HEK293 (cell line): ENCODE measurements around the gene HHAT.
"Not testable (repeated sequence)": the region's sequence is repeated elsewhere in the genome, so short reads cannot be mapped to it uniquely, and the experiment has no call there.

Experiments
- CTCF ChIA-PET: fragments of 350-600 bp; formaldehyde crosslinking; extraction: SDS; loops from one replicate; lab custom pipeline; 2021; ENCODE audit warnings: antibody characterized with exemption; lab: Yijun Ruan, JAX
- POLR2A ChIA-PET: fragments of 300-600 bp; formaldehyde crosslinking; extraction: SDS; loops from one replicate; lab custom pipeline; 2020; ENCODE audit warnings: antibody characterized with exemption, inconsistent platforms; lab: Yijun Ruan, JAX
- H3K27ac ChIP-seq: fragments of 200-500 bp; sonication (Bioruptor generic); 2 replicates; pipeline ENCODE4 v1.5.1; 2014; ENCODE audit warnings: low read depth, low read length, control low read depth, inconsistent platforms; ENCODE audit errors: extremely low read depth
- H3K36me3 ChIP-seq, 2 experiments: fragments of 200-500 bp in 1 of 2; sonication (Bioruptor generic) in 1 of 2; 1 replicate in 1 of 2; 2 replicates in 1 of 2; pipeline ENCODE4 v1.5.1; 2014 to 2017; ENCODE audit warnings: inconsistent platforms in 2 of 2, low read length in 2 of 2; ENCODE audit not compliant: control insufficient read depth in 2 of 2, insufficient read depth in 1 of 2
- H3K4me1 ChIP-seq: fragments of 200-500 bp; sonication (Bioruptor generic); 2 replicates; pipeline ENCODE4 v1.5.1; 2014; ENCODE audit warnings: mild to moderate bottlenecking, low read length, inconsistent platforms; ENCODE audit not compliant: control insufficient read depth, insufficient read depth
- H3K4me3 ChIP-seq: 2 replicates; pipeline ENCODE4 v1.5.1; 2011; ENCODE audit warnings: low read depth, mild to moderate bottlenecking, control low read depth, low read length, moderate library complexity
- H3K9me3 ChIP-seq: fragments of 200-500 bp; sonication (Bioruptor generic); 2 replicates; pipeline ENCODE4 v1.5.1; 2014; ENCODE audit warnings: low read depth, low read length, inconsistent platforms; ENCODE audit not compliant: control insufficient read depth, insufficient read depth
- BCL11B ChIP-seq: fragments of 450-650 bp; formaldehyde crosslinking; IDR thresholded peaks from 2 replicates; pipeline ENCODE4 v1.5.1; 2016; ENCODE audit warnings: low read depth, missing biosample characterization, missing genetic modification characterization
- GLI4 ChIP-seq: fragments of 450-650 bp; formaldehyde crosslinking; IDR thresholded peaks from 2 replicates; pipeline ENCODE4 v1.5.1; 2016; ENCODE audit warnings: missing biosample characterization, missing genetic modification characterization
- MEIS1 ChIP-seq: sonication (generic); formaldehyde crosslinking; IDR thresholded peaks from 2 replicates; pipeline ENCODE4 v1.8.1; 2022; ENCODE audit warnings: missing genetic modification reagents, mild to moderate bottlenecking, borderline replicate concordance
- SP3 ChIP-seq: fragments of 450-650 bp; formaldehyde crosslinking; IDR thresholded peaks from 2 replicates; pipeline ENCODE4 v1.5.1; 2016; ENCODE audit warnings: missing biosample characterization, missing genetic modification characterization
- ZBTB7A ChIP-seq: fragments of 450-650 bp; formaldehyde crosslinking; IDR thresholded peaks from 2 replicates; pipeline ENCODE4 v1.5.1; 2016; ENCODE audit warnings: low read depth, missing biosample characterization, missing genetic modification characterization
- ZNF114 ChIP-seq: fragments of 450-650 bp; formaldehyde crosslinking; IDR thresholded peaks from 2 replicates; pipeline ENCODE4 v1.5.0; 2017; ENCODE audit warnings: missing biosample characterization, missing genetic modification characterization
- ZNF138 ChIP-seq: fragments of 450-650 bp; formaldehyde crosslinking; IDR thresholded peaks from 2 replicates; pipeline ENCODE4 v1.5.1; 2016; ENCODE audit warnings: missing biosample characterization, missing genetic modification characterization, borderline replicate concordance
- ZNF202 ChIP-seq: fragments of 450-650 bp; formaldehyde crosslinking; IDR thresholded peaks from 2 replicates; pipeline ENCODE4 v1.5.1; 2016; ENCODE audit warnings: missing biosample characterization, missing genetic modification characterization, borderline replicate concordance
- ZNF350 ChIP-seq: fragments of 450-650 bp; formaldehyde crosslinking; IDR thresholded peaks from 2 replicates; pipeline ENCODE4 v1.5.0; 2017; ENCODE audit warnings: missing biosample characterization, mild to moderate bottlenecking, missing genetic modification characterization
- ZNF366 ChIP-seq: fragments of 450-650 bp; formaldehyde crosslinking; conservative IDR thresholded peaks from 2 replicates; pipeline ENCODE4 v1.5.1; 2016; ENCODE audit warnings: missing biosample characterization, missing genetic modification characterization
- ZNF423 ChIP-seq: fragments of 450-650 bp; formaldehyde crosslinking; IDR thresholded peaks from 2 replicates; pipeline ENCODE4 v1.5.1; 2016; ENCODE audit warnings: missing biosample characterization, missing genetic modification characterization
- ZNF433 ChIP-seq: fragments of 450-650 bp; formaldehyde crosslinking; IDR thresholded peaks from 2 replicates; pipeline ENCODE4 v1.5.1; 2016; ENCODE audit warnings: missing biosample characterization, missing genetic modification characterization, low read depth
- ZNF501 ChIP-seq: fragments of 450-650 bp; formaldehyde crosslinking; IDR thresholded peaks from 2 replicates; pipeline ENCODE4 v1.5.1; 2016; ENCODE audit warnings: missing biosample characterization, missing genetic modification characterization
- ZNF571 ChIP-seq: fragments of 450-650 bp; formaldehyde crosslinking; IDR thresholded peaks from 2 replicates; pipeline ENCODE4 v1.5.0; 2017; ENCODE audit warnings: missing biosample characterization, missing genetic modification characterization
- ZNF658 ChIP-seq: fragments of 450-650 bp; formaldehyde crosslinking; IDR thresholded peaks from 2 replicates; pipeline ENCODE4; 2016; ENCODE audit warnings: missing biosample characterization, missing genetic modification characterization
- ZNF664 ChIP-seq: fragments of 450-650 bp; formaldehyde crosslinking; IDR thresholded peaks from 2 replicates; pipeline ENCODE4 v1.5.1; 2016; ENCODE audit warnings: missing biosample characterization, missing genetic modification characterization
- ZSCAN16 ChIP-seq: fragments of 450-650 bp; formaldehyde crosslinking; IDR thresholded peaks from 2 replicates; pipeline ENCODE4 v1.5.1; 2016; ENCODE audit warnings: missing biosample characterization, missing genetic modification characterization
- TF ChIP-seq, protein P1 (sequence below): fragments of 450-650 bp; formaldehyde crosslinking; IDR thresholded peaks from 2 replicates; pipeline ENCODE4 v1.5.1; 2016; ENCODE audit warnings: missing biosample characterization, missing genetic modification characterization
- TF ChIP-seq, protein P2 (sequence below): fragments of 450-650 bp; formaldehyde crosslinking; IDR thresholded peaks from 2 replicates; pipeline ENCODE4 v1.5.1; 2017; ENCODE audit warnings: missing biosample characterization, missing genetic modification characterization
- TF ChIP-seq, protein P3 (sequence below): fragments of 450-650 bp; formaldehyde crosslinking; IDR thresholded peaks from 2 replicates; pipeline ENCODE4 v1.5.1; 2016; ENCODE audit warnings: missing biosample characterization, missing genetic modification characterization, low read depth

HHAT gene

GRCh38 chr1:210405316-210405715 lies 76.6 kb downstream of the HHAT start:
- TF ChIP-seq ZNF658 (no peak), ZNF501 (tag by site-specific recombination) (no peak), SP3 (no peak), GLI4 (tag by site-specific recombination) (no peak), ZNF366 (no peak), ZBTB7A (no peak), ZNF202 (tag by site-specific recombination) (no peak), ZNF138 (tag by site-specific recombination) (no peak), ZNF433 (tag by site-specific recombination) (no peak), ZNF423 (tag by site-specific recombination) (no peak), BCL11B (tag by site-specific recombination) (no peak), ZSCAN16 (tag by site-specific recombination) (no peak), ZNF571 (tag by site-specific recombination) (no peak), ZNF114 (tag by site-specific recombination) (no peak), ZNF350 (no peak), MEIS1 (CRISPR knock-in tag) (no peak), ZNF664 (no peak)
- TF ChIP-seq, protein P1, sequence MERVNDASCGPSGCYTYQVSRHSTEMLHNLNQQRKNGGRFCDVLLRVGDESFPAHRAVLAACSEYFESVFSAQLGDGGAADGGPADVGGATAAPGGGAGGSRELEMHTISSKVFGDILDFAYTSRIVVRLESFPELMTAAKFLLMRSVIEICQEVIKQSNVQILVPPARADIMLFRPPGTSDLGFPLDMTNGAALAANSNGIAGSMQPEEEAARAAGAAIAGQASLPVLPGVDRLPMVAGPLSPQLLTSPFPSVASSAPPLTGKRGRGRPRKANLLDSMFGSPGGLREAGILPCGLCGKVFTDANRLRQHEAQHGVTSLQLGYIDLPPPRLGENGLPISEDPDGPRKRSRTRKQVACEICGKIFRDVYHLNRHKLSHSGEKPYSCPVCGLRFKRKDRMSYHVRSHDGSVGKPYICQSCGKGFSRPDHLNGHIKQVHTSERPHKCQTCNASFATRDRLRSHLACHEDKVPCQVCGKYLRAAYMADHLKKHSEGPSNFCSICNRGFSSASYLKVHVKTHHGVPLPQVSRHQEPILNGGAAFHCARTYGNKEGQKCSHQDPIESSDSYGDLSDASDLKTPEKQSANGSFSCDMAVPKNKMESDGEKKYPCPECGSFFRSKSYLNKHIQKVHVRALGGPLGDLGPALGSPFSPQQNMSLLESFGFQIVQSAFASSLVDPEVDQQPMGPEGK (tag by site-specific recombination), result no peak
- TF ChIP-seq, protein P2, sequence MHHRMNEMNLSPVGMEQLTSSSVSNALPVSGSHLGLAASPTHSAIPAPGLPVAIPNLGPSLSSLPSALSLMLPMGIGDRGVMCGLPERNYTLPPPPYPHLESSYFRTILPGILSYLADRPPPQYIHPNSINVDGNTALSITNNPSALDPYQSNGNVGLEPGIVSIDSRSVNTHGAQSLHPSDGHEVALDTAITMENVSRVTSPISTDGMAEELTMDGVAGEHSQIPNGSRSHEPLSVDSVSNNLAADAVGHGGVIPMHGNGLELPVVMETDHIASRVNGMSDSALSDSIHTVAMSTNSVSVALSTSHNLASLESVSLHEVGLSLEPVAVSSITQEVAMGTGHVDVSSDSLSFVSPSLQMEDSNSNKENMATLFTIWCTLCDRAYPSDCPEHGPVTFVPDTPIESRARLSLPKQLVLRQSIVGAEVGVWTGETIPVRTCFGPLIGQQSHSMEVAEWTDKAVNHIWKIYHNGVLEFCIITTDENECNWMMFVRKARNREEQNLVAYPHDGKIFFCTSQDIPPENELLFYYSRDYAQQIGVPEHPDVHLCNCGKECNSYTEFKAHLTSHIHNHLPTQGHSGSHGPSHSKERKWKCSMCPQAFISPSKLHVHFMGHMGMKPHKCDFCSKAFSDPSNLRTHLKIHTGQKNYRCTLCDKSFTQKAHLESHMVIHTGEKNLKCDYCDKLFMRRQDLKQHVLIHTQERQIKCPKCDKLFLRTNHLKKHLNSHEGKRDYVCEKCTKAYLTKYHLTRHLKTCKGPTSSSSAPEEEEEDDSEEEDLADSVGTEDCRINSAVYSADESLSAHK, result no peak
- TF ChIP-seq, protein P3, sequence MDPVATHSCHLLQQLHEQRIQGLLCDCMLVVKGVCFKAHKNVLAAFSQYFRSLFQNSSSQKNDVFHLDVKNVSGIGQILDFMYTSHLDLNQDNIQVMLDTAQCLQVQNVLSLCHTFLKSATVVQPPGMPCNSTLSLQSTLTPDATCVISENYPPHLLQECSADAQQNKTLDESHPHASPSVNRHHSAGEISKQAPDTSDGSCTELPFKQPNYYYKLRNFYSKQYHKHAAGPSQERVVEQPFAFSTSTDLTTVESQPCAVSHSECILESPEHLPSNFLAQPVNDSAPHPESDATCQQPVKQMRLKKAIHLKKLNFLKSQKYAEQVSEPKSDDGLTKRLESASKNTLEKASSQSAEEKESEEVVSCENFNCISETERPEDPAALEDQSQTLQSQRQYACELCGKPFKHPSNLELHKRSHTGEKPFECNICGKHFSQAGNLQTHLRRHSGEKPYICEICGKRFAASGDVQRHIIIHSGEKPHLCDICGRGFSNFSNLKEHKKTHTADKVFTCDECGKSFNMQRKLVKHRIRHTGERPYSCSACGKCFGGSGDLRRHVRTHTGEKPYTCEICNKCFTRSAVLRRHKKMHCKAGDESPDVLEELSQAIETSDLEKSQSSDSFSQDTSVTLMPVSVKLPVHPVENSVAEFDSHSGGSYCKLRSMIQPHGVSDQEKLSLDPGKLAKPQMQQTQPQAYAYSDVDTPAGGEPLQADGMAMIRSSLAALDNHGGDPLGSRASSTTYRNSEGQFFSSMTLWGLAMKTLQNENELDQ (tag by site-specific recombination), result no peak
- ChIA-PET CTCF (interaction anchor here (0.6 to 6.5 kb wide), 7 partner anchors 32 to 836 kb away, joined by 3 to 94 read pairs (median 5); partner anchors contain the start of gene KCNH1), POLR2A (no interaction called here)

DNA sequence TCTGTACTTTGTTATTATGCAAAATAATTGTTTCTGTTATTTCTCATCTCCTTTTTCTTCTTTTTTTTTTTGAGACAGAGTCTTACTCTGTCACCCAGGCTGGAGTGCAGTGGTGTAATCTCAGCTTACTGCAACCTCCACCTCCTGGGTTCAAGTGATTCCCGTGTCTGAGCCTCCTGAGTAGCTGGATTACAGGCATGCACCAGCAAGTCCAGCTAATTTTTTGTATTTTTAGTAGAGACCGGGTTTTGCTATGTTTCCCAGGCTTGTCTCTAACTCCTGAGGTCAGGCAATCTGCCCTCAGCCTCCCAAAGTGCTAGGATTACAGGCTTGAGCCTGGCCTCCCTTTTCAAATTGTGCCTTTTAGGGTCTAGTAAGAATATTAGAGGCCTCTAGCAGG lies 77.6 kb downstream of the HHAT start:
- POLR2A ChIA-PET, H3K4me1 ChIP-seq, H3K9me3 ChIP-seq, H3K27ac ChIP-seq, H3K4me3 ChIP-seq, H3K36me3 ChIP-seq: not testable (repeated sequence)
- CTCF ChIA-PET, result interaction anchor here (0.6 to 6.5 kb wide), 19 partner anchors 9 to 837 kb away, joined by 3 to 94 read pairs (median 5); partner anchors contain the start of gene KCNH1

More at GRCh38 chr1:210405316-210405715, 76.6 kb downstream of the HHAT start:
- Histone ChIP-seq H3K36me3 (peaks cover 0 to 4% of the 10 kb centered on the region in 2 experiments; a peak in 1 of 3 replicates), H3K4me3 (no peak overlapping the region), H3K27ac (no peak overlapping the region), H3K4me1 (peaks cover 6% of the 10 kb centered on the region; the same call in 1 of the 2 replicates), H3K9me3 (no peaks in the 10 kb centered on the region)
